EH (cell line): ENCODE data around the gene CCDC194.

Experiments used
- DNase-seq: peaks from one replicate; pipeline ENCODE4 v3.0.0-alpha.2; 2015; ENCODE audit warnings: low read depth

CCDC194 gene, protein sequence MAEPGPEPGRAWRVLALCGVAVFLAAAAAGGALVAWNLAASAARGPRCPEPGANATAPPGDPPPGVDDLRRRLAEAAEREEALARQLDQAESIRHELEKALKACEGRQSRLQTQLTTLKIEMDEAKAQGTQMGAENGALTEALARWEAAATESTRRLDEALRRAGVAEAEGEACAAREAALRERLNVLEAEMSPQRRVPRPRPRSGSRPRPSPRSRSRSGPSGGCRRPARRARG

DNA sequence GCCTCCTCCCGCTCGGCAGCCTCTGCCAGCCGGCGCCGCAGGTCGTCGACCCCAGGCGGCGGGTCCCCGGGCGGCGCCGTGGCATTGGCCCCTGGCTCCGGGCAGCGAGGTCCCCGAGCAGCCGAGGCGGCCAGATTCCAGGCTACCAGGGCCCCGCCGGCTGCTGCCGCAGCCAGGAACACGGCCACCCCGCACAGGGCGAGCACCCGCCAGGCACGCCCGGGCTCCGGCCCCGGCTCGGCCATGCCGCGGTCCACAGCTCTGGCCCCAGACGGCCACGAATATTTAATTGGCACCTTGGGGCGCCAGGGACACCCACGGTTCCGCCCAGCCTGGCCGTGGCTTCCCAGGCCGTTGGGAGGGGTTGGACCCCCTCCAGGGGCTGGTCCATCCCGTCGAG is at the start of gene CCDC194:
CCDC194 (minus strand) TSS at position 283 of the 400 bp plus-strand sequence; CDS start at position 245, 38 bp downstream.
- DNase-seq, result no peak

DNA sequence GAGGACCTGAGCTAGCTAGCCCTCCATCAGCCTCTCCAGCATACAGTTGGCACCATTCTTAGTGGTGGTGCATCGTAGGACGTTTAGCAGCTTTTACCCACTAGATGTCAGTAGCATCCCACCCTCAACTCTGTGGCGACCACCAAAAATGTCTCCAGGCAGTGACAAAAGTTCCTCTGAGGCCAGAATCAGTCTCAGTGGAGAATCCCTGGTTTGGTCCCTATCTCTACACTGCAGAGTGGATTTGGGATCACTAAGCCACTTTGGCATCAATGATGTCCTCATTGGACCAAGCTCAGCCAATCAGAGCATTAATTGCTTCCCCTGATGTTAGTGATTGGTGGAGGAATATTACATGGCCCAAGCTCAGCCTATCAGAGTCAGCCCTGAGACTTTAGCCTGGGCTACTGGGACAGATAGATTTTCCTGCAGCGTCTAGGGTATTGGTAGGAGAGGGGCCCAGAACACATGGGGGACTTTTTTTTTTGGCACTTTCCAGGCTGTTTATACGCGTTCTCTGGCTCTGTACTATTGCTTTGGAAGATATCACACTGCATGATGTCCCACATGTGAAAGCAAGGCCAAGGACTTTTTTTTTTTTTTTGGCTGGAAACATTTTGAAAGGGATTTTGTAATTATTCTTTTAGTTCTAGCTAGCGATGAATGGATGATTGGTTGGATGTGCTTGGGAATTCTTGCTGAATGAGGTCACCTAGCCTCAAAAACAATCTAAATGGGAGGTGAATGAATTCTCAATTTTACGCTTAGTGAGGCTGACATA is 47.4 kb upstream of the CCDC194 start:
- peak; percentile 46 for DNase-seq

DNA sequence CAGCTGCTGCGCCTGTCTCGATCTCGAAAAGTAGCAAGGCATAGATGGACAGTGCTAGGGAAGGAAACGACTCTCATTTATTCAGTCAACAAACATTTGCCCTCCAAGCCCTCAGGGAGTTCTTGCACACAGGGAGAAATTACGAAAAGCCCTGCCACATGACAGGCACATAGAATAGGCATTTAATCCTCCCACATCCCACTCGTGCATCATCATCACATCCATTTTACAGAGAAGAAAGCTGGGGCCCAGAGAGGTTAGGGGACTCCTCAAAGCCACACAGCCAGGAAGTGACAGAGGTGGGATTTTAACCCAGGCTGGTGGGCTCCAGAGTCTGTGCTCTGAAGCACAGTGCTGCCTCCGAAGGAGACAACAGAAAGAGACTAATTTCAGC is 42.9 kb upstream of the CCDC194 start:
- no peak for DNase-seq

DNA sequence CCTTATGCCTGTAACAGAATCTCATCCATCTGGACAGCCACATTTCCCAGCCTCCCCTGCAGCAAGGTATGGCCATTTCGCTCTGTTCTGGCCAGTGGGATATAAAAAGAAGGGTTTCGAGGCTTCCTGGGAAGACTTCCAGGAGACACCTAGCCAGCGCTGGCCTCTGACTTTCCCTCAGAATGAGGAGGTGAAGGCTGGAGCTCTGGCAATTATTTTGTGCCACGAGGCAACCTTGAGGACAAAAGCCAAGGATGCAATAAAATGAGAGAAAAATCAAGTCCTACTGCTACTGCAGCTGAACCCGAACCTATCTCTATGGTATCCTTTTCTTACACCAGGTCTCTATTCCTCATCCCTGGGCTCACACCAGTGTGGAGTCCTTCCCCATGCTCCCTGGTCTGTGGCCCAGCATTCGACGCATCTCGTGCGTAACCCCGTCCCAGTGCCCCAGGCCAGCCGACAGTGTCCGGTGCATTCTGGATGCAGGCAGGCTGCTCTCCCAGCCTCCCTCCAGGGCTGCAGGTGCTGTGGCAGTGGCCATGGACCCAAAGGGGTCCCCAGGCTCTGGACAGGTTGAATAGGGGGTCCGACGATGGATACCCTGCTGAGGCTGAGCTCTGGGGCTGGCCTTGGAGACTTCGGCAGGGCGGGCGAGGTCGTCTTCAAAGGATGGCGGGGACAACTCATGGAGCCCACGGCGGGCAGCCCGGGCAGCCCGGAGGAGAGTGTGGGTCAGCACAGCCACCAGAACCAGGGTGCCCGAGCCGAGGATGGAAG is 42.3 kb upstream of the CCDC194 start:
- no peak for DNase-seq

DNA sequence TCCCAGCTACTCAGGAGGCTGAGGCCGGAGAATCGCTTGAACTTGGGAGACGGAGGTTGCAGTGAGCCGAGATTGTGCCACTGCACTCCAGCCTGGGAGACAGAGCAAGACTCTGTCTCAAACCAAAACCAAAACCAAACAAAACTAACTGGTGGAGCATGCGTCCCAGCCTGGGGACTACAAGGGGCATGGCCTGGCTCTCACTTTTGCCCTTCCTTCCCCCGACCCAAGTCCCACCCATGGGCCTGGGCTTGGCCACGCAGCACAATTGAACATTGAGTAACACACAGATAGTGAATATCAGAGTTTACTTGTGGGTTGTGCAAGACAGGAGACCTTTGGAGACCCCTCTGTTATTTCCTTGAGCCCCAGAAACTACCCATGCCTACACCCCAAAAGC is 41.2 kb upstream of the CCDC194 start:
- DNase-seq, result no peak

DNA sequence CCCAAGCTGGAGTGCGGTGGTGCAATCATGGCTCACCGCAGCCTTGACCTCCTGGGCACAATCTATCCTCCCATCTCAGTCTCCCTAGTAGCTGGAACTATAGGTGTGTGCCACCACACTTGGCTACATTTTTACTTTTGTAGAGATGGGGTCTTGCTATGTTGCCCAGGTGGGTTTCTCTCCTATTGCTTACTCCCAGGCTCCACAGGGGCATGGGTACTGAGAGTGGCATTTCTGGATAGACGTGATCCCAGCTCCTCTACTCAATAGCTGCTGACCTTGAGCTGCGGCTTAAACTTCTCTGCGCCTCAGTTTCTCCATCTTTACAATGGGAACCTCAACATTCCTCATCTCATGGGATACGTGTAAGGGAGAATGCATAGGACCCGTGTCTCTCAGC is 37.4 kb upstream of the CCDC194 start:
- DNase-seq, result no peak

DNA sequence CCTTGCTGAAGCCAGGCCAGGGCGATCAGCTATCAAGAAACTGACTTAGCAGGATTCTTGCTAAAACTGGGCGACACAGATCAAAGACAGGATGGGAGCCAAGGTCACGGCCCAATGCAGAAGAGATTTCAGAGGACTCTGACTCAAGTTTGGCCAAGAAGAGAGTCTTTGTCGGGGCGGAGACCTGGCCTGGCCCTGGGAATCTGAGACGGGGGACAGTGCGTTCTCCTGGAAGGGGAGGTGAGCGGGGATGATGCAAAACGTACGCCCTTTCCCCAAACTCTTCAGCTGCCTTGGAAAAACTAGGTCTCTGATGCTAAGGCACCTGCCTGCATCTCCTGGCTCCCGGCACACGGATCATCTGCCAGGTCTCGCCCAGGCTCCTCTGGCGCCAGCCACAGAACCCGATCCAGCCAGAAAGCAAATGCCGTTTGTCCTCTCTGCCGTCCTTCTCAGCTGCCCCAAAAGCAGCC is 35.7 kb upstream of the CCDC194 start:
- DNase-seq, result no peak

DNA sequence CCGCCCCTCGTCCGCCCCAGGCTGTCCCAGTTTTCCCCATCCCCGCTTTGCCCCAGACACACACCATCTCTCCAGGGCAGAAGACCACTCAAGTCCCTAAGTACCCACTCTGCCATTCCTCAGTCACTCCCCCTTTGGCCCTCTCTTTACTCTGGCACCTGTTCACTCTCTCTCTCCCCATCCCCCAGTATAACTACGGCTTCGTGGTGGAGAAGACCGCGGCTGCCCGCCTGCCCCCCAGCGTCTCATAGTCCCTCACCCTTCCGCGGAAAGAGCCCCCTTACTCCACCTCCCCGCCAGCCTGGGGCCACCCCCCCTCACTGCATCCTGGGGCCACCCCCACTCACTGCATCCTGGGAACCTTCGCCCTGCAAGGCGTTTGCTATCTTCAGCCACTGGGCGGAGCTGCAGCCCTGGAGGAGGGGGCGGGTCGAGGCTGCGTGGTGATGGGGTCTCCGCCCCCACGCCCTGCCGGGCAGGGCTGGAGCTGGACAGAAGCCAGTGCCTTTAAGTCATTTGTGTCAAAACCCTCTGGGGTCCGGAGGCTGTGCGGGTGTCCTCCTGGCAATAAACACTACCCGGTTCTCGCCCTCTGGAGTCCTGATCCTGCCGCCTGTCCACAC is 30.9 kb upstream of the CCDC194 start:
- DNase-seq, result peak; percentile 38

DNA sequence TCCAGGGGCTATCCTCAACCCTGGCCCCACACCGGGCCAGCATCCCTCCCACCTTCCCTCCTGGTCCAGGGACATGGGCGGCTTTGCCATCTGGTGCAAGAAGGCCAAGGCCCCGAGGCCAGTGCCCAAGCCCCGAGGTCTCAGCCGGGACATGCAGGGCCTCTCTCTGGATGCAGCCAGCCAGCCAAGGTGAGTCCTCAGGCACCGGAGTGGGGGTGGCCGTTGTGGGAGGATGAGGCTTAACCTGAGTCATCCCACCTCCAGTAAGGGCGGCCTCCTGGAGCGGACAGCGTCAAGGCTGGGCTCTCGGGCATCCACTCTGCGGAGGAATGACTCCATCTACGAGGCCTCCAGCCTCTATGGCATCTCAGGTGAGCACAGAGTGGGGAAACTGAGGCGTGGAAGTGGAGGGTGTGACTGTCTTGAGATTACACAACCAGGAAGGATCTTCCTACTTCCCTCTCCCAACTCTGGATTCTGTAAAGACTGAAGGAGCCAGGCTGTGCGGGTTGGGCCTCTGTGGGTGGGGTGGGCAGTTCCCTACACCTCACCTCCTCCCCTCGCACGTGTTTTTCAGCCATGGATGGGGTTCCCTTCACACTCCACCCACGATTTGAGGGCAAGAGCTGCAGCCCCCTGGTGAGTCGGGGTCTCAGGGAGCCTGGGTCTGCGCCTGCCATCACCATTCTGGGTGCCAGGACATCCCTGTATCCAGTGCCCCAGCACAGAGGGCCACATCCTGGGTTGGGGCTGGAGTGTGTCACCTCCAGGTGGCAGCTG is 29.6 kb upstream of the CCDC194 start:
- DNase-seq, result no peak

DNA sequence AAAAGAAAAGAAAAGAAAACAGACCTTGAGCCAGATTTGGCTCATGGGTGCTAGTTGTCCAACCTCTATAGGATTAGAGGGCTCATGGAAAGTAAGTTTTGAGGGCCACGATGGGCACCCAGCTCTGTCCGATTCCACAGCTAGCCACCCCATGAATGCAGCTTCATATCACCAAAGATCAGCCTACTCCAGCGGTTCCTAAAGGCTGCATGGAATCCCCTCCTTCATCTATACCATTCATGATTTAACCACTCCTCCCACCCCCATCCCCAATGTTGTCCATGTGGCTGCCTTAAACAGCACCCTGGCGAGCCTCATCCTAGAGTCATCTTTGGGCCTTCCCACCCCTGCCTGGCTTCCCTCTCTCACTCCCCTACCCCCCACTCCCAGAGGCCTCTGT is 27.9 kb upstream of the CCDC194 start:
- DNase-seq, result no peak

DNA sequence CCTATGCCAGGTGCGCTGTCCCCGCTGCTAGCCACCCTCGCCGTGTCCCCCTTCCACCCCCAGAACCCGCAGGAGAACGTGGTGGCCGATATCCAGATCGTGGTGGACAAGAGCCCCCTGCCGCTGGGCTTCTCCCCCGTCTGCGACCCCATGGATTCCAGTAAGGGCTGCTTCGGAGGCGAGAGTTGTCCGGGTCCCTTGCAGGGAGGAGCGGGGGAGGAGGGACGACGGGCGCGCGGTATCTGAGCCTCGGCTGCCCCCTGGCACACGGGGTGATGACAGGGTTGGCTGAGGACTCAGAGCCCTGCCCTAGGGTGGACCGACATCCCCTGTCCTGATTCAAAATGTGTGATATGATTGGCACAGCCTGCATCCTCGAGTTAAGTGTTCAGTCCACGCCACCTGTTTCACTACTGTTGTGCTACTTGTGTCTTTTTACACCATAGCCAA is 26.5 kb upstream of the CCDC194 start:
- DNase-seq, result peak; percentile 41

DNA sequence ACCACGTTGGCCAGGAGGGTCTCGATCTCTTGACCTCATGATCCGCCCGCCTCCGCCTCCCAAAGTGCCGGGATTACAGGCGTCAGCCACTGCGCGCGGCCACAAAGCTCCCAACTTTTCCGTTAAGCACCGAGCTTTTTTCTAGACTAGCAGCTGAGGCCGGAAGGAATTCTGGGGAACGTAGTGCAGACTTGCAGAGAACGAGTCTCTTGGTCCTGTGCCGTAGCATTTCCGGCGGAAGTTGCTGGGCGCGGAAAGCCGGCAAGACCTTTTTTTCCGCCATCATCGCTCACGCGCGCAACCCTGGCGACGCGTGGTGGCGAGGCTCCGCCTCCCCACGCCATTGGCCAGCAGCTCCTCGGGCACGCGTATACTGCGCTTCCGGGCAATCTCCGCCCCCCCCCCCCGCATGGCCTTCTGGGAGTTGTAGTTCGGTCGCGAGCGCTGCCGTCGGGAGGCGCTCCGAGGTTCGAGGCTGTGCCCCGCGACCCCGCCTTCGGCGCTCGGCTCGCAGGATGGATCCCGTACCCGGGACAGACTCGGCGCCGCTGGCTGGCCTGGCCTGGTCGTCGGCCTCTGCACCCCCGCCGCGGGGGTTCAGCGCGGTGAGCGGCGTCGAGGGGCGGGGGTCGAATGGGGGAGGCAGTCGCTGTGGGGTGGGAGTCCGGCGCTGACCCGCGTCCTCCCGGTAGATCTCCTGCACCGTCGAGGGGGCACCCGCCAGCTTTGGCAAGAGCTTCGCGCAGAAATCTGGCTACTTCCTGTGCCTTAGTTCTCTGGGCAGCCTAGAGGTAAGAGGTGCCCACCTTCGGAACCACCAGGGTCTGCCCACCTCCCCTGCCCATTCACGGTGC is 25.9 kb upstream of the CCDC194 start, which contains the start of gene MVB12A:
MVB12A (plus strand) TSS at position 427 of the 854 bp plus-strand sequence; CDS start at position 516, 89 bp downstream.
- DNase-seq, result peak; percentile 99

DNA sequence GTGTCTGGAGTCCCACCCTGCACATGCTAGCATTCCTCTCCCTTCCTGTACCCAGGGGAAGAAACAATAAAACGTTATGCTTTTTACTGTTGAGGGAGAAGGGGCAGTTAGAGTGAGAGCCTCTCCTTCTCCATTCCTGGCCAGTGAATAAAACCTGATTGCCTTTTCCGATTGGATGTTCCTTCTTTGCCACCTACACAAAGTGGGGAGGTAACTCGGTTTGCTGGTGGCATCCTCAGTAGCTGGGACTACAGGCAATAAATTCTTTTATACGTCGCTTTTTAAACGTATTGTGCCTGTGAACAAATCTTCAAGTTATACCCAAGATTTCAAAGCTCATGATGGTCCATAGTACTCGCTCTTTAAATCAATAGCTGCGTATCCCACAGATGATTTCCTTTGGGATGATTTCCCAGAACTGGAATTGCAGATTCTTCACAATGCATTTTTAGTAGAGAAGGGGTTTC is 25.2 kb upstream of the CCDC194 start:
- peak; percentile 18 for DNase-seq

DNA sequence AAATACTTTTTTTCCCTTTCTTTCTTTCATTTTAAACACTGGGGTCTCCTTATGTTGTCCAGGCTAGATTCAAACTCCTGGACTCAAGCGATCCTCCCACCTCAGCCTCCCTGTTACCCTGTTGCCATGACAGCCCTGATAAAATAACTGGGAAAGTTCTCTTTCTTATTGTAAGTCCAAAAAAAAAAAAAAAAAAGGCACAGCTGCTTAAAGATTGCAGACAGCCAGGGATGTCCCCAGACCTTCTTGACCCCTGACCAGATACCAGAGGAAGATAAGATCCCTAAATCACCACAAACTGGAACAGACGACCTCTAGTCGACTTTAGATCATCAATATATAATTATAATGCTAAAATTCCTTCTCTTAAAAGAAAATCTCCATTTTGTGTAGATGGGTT is 24.7 kb upstream of the CCDC194 start:
- no peak for DNase-seq

DNA sequence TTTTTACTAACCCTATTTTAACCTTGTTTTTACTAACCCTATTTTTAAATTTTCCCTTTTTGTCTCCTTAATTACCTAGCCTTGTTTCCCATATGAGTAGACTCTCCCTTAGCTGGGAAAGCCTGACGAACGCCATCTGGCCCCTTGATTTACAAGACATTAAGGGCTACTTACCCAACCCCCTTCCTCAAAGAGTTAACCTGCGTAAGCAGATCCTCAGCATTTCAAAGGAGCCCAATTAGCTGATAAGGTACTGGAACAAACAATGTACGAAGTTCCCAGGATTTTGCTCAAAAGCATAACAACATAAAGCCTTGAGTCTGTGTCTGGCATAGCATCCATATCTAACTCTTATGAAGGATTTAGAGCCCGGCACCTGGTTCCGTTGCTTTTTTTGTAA is 21.1 kb upstream of the CCDC194 start:
- no peak for DNase-seq

DNA sequence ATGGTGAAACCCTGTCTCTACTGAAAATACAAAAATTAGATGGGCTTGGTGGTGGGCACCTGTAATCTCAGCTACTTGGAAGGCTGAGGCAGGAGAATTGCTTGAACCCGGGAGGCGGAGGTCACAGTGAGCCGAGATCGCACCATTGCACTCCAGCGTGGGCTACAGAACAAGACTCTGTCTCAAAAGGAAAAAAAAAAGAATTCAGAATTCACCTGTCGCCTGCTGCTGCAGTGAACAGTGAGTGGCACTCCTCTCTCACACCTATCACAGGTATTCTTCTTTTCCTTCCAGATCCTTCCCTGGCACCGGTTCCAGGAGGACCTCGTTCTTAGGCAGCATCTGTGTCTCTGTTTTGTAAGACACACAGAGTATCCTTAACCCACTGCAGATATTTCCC is 20.1 kb upstream of the CCDC194 start:
- DNase-seq, result no peak

DNA sequence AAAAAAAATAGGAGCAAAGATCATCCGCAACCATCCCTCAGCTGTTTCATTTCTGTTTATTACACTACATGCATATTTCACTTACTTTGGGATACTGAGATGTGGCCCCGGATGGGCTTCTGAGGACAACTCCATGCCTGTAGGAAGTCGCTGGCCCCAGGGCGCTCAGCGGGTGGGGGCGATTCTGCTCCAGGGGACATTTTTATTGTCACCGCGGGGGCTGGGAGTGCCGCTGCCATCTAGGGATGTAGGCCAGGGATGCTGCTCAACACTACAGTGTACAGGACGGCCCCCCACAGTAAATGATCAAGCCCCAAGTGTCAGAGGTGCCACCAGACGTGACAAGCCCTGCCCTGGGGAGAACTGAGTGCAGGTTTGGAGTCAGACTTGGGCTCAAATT is 17.8 kb upstream of the CCDC194 start:
- DNase-seq, result no peak

DNA sequence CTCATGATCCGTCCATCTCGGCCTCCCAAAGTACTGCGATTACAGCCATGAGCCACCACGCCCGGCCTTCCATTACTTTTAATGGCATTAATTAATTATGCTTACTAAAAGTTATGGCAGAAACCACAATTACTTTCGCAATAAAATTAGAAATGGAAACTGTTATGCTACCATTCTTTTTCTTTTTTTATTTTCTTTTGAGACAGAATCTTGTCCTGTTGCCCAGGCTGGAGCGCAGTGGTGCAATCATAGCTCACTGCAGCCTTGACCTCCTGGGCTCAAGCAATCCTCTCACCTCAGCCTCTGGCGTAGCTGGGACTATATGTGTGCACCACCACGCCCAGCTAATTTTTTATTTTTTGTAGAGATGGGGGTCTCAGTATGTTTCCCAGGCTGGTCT is 16.0 kb upstream of the CCDC194 start:
- DNase-seq, result no peak

DNA sequence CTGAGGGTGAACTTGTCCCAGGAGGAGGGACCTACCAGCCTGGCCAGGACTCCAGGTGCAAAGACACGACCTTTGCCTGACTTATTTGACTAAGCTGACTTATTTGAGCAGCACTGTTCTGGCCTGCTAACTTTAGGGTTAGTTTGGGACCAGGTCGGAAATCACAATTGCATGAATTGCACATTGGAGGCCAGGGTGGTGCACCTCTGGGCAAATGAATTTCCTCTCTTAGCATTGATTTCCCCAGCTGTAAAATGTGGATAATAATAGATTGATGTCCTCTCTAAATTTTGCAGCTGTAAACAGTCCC is 12.8 kb upstream of the CCDC194 start:
- no peak for DNase-seq
